PFSK-1 (cell line): ENCODE data around the gene ANGPTL4.

ENCODE experiments used
- FOXP2 ChIP-seq: optimal IDR thresholded peaks from 2 replicates; pipeline ENCODE3; 2011; ENCODE audit warnings: borderline replicate concordance, control low read depth, inconsistent platforms; ENCODE audit not compliant: insufficient read depth; ENCODE audit errors: extremely low read length, extremely low read depth
- POLR2AphosphoS5 ChIP-seq: IDR thresholded peaks from 2 replicates; pipeline ENCODE4 v1.6.1; 2012; ENCODE audit warnings: low read depth, mild to moderate bottlenecking, control low read depth, low read length, moderate library complexity
- SIN3A ChIP-seq: IDR thresholded peaks from 2 replicates; pipeline ENCODE4 v1.6.1; 2012; ENCODE audit warnings: mild to moderate bottlenecking, low read length, moderate library complexity, borderline replicate concordance; ENCODE audit not compliant: insufficient read depth
- TAF1 ChIP-seq: IDR thresholded peaks from 2 replicates; pipeline ENCODE4 v1.6.1; 2012; ENCODE audit warnings: low read length, control low read depth, borderline replicate concordance; ENCODE audit not compliant: insufficient read depth
- TF ChIP-seq, protein P1 (sequence below), 2 experiments: IDR thresholded peaks; 2 replicates each; pipeline versions ENCODE4 v1.6.1 to v1.8.0; 2011 to 2012; ENCODE audit warnings: low read depth in 2 of 2, low read length in 2 of 2, control low read depth in 1 of 2, inconsistent platforms in 1 of 2, mild to moderate bottlenecking in 1 of 2, moderate library complexity in 1 of 2; ENCODE audit not compliant: insufficient read depth in 1 of 2

The ANGPTL4 gene

DNA sequence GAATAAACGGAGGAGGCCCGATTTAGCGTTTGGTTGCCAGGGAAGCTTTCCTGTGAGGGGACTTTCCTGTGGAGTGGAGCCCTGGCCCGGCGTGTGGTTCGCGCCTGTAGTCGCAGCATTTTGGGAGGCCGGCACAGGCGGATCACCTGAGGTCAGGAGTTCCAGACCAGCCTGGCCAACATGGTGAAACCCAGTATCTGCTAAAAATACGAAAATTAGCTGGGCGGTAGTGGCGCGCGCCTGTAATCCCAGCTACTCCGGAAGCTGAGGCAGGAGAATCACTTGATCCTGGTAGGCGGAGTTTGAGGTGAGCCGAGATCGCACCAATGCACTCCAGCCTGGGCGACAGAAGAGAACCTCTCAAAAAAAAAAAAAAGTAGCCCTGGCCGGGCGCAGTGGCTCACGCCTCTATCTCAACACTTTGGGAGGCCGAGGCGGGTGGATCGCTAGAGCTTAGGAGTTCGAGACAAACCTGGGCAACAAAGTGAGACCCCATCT lies 27.8 kb upstream of the ANGPTL4 start:
- TF ChIP-seq FOXP2 (no peak), TAF1 (no peak), SIN3A (no peak), POLR2AphosphoS5 (no peak)
- TF ChIP-seq, protein P1, sequence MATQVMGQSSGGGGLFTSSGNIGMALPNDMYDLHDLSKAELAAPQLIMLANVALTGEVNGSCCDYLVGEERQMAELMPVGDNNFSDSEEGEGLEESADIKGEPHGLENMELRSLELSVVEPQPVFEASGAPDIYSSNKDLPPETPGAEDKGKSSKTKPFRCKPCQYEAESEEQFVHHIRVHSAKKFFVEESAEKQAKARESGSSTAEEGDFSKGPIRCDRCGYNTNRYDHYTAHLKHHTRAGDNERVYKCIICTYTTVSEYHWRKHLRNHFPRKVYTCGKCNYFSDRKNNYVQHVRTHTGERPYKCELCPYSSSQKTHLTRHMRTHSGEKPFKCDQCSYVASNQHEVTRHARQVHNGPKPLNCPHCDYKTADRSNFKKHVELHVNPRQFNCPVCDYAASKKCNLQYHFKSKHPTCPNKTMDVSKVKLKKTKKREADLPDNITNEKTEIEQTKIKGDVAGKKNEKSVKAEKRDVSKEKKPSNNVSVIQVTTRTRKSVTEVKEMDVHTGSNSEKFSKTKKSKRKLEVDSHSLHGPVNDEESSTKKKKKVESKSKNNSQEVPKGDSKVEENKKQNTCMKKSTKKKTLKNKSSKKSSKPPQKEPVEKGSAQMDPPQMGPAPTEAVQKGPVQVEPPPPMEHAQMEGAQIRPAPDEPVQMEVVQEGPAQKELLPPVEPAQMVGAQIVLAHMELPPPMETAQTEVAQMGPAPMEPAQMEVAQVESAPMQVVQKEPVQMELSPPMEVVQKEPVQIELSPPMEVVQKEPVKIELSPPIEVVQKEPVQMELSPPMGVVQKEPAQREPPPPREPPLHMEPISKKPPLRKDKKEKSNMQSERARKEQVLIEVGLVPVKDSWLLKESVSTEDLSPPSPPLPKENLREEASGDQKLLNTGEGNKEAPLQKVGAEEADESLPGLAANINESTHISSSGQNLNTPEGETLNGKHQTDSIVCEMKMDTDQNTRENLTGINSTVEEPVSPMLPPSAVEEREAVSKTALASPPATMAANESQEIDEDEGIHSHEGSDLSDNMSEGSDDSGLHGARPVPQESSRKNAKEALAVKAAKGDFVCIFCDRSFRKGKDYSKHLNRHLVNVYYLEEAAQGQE (IDR thresholded peaks at IDR 0.05; ENCODE audit: insufficient read depth in 1 of 2, low read depth in 2 of 2, low read length in 2 of 2) = no peak

GRCh38 chr19:8336660-8337059 lies 27.3 kb upstream of the ANGPTL4 start:
- TF ChIP-seq POLR2AphosphoS5 (no peak), FOXP2 (no peak), TAF1 (no peak), SIN3A (no peak)
- TF ChIP-seq, protein P1 (IDR thresholded peaks at IDR 0.05; ENCODE audit: insufficient read depth in 1 of 2, low read depth in 2 of 2, low read length in 2 of 2) = no peak

GRCh38 chr19:8337728-8338127 lies 26.2 kb upstream of the ANGPTL4 start:
- TF ChIP-seq POLR2AphosphoS5 (no peak), FOXP2 (no peak), TAF1 (no peak), SIN3A (no peak)
- TF ChIP-seq, protein P1 (IDR thresholded peaks at IDR 0.05; ENCODE audit: insufficient read depth in 1 of 2, low read depth in 2 of 2, low read length in 2 of 2) = no peak

- TF ChIP-seq POLR2AphosphoS5 (no peak), TAF1 (no peak), SIN3A (no peak), FOXP2 (no peak)
- TF ChIP-seq, protein P1 (IDR thresholded peaks at IDR 0.05; ENCODE audit: insufficient read depth in 1 of 2, low read depth in 2 of 2, low read length in 2 of 2) = no peak
Measured at GRCh38 chr19:8338835-8339234, 25.1 kb upstream of the ANGPTL4 start.
